ENCODE data around the gene ARL8B.

GRCh38 chr3:5128849-5129248 lies 6.8 kb downstream of the ARL8B start:
- no peak for TF ChIP-seq SPI1 (IDR thresholded peaks at IDR 0.05; ENCODE audit: borderline replicate concordance, low read depth)
- TF ChIP-seq CTCF (IDR thresholded peaks at IDR 0.05; ENCODE audit: insufficient read depth, low read length): no peak
- no peak for TF ChIP-seq REST (IDR thresholded peaks at IDR 0.05; ENCODE audit: insufficient replicate concordance, low read depth)

Measured in HL-60 (cell line).